ENCODE data around the gene AKAP12. TPM values are rescaled to one million over a fixed set of nuclear protein-coding genes. Genes with fewer than 3 reads are reported as not detected.

AKAP12 gene
- total RNA-seq, 3 donors from 2014 or later (not counting 1 experiment from before 2014, with no cell fraction given), result 0.07 to 17.6 (median 0.75) TPM

GRCh38 chr6:151370509-151371078, 130.8 kb downstream of the AKAP12 start:
- no peak overlapping the region for H3K4me3 Mint-ChIP-seq
- intact Hi-C loops (cut with micrococcal nuclease), result no loop called here
- 91% methylated on average over 6 of the region's 6 CpGs for WGBS (ENCODE audit: insufficient coverage)
- Histone ChIP-seq H3K4me3 (ENCODE audit: low read length) (no peak overlapping the region), H3K27me3 (ENCODE audit: control insufficient read depth, insufficient read depth, low read length) (no peaks in the 10 kb centered on the region), H3K36me3 (ENCODE audit: control insufficient read depth, insufficient read depth, low read length) (peaks cover 32% of the 10 kb centered on the region), H3K9me3 (ENCODE audit: control insufficient read depth, insufficient read depth, low read length) (no peaks in the 10 kb centered on the region), H3K4me1 (ENCODE audit: control insufficient read depth, insufficient read depth, low read length) (peaks cover 41% of the 10 kb centered on the region), H3K27ac (ENCODE audit: low read length) (no peak overlapping the region)
- peaks cover 44 to 46% of the 10 kb centered on the region in 2 donors for H3K4me1 Mint-ChIP-seq
- TF ChIP-seq, protein P1, sequence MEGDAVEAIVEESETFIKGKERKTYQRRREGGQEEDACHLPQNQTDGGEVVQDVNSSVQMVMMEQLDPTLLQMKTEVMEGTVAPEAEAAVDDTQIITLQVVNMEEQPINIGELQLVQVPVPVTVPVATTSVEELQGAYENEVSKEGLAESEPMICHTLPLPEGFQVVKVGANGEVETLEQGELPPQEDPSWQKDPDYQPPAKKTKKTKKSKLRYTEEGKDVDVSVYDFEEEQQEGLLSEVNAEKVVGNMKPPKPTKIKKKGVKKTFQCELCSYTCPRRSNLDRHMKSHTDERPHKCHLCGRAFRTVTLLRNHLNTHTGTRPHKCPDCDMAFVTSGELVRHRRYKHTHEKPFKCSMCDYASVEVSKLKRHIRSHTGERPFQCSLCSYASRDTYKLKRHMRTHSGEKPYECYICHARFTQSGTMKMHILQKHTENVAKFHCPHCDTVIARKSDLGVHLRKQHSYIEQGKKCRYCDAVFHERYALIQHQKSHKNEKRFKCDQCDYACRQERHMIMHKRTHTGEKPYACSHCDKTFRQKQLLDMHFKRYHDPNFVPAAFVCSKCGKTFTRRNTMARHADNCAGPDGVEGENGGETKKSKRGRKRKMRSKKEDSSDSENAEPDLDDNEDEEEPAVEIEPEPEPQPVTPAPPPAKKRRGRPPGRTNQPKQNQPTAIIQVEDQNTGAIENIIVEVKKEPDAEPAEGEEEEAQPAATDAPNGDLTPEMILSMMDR (IDR thresholded peaks at IDR 0.05), result no peak
- ATAC-seq, result no peak
- H3K9me3 Mint-ChIP-seq, result peaks cover 0 to 2% of the 10 kb centered on the region in 2 donors
- H3K27me3 Mint-ChIP-seq (ENCODE audit: low read depth in 2 of 2), result no peaks in the 10 kb centered on the region
- no peak for DNase-seq
- peak overlapping the region; percentile 92 to 95 for H3K27ac Mint-ChIP-seq
- H3K36me3 Mint-ChIP-seq, result no peaks in the 10 kb centered on the region

DNA sequence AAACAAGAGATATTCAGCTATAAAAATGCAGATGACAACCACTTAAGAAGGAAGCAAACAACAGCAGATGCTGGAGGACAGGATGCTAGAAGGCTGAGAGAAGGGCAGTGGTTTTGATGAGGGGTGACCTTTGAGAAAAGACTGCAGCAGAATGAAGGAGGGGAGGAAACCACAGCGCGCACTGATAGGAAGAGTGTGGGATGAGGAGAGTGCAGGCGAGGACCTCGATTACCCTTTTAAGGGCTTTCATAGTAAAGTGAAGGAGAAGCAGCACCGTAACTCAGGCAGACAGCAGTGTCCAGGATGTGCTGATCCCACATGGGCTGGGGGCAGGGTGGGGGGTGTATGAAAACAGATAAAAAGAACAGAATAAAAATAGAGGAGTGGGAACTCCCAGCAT, 132.4 kb downstream of the AKAP12 start:
- Histone ChIP-seq H3K4me3 (ENCODE audit: low read length) (no peak overlapping the region), H3K27me3 (ENCODE audit: control insufficient read depth, insufficient read depth, low read length) (no peaks in the 10 kb centered on the region), H3K36me3 (ENCODE audit: control insufficient read depth, insufficient read depth, low read length) (peaks cover 20% of the 10 kb centered on the region), H3K27ac (ENCODE audit: low read length) (peak overlapping the region; percentile 39), H3K9me3 (ENCODE audit: control insufficient read depth, insufficient read depth, low read length) (no peaks in the 10 kb centered on the region), H3K4me1 (ENCODE audit: control insufficient read depth, insufficient read depth, low read length) (peaks cover 43% of the 10 kb centered on the region)
- Mint-ChIP-seq H3K4me1 (peaks cover 58 to 60% of the 10 kb centered on the region in 2 donors), H3K36me3 (no peaks in the 10 kb centered on the region), H3K9me3 (peaks cover 0 to 2% of the 10 kb centered on the region in 2 donors), H3K27me3 (ENCODE audit: low read depth in 2 of 2) (no peaks in the 10 kb centered on the region), H3K4me3 (peak overlapping the region; percentile 74), H3K27ac (peak overlapping the region; percentile 92 to 95)
- ATAC-seq (no peak), DNase-seq (peak in 1 of 2 donors; percentile 28)
- 12% methylated on average over 5 of the region's 5 CpGs for WGBS (ENCODE audit: insufficient coverage)
- intact Hi-C loops (cut with micrococcal nuclease), result no loop called here
- TF ChIP-seq, protein P1 (IDR thresholded peaks at IDR 0.05), result no peak

DNA sequence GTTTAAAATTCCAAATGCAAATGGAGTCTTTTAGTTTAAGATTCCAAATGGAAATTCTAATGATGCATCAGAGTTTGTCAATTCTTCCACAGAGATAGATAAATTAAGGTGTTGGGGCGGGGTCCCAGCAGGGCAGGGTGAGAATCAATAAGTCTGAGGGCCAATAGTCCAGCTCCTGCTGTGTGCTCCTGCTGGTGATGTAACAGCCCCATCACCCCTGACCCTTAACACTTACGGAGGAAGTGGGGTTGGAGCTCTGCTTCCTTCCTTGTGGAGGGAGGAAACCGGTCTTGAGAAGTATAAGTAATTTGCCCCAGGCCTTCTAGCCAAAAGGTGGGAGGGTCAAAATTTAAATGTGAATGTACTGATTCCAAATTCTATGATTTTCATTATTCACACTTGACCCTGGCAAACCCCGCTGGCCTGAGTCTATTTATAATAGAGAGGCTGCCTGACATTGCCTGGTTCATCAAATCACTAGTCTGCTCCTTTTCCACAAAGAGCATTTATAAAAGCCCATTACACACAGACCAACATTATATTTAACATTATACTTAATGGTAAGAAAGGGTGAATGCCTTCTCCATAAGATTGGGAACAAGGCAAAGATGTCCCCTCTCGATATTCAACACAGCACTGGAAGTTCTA, 134.4 kb downstream of the AKAP12 start:
- TF ChIP-seq, protein P1 (IDR thresholded peaks at IDR 0.05), result no peak
- peak overlapping the region; percentile 76 for H3K27ac ChIP-seq (ENCODE audit: low read length)
- H3K9me3 ChIP-seq (ENCODE audit: control insufficient read depth, insufficient read depth, low read length), result no peaks in the 10 kb centered on the region
- no peak overlapping the region for H3K4me3 ChIP-seq (ENCODE audit: low read length)
- peaks cover 15% of the 10 kb centered on the region for H3K36me3 ChIP-seq (ENCODE audit: control insufficient read depth, insufficient read depth, low read length)
- no peaks in the 10 kb centered on the region for H3K27me3 Mint-ChIP-seq (ENCODE audit: low read depth in 2 of 2)
- no peaks in the 10 kb centered on the region for H3K27me3 ChIP-seq (ENCODE audit: control insufficient read depth, insufficient read depth, low read length)
- peaks cover 70 to 72% of the 10 kb centered on the region in 2 donors for H3K4me1 Mint-ChIP-seq
- intact Hi-C loops (cut with micrococcal nuclease), result no loop called here
- H3K4me1 ChIP-seq (ENCODE audit: control insufficient read depth, insufficient read depth, low read length), result peaks cover 46% of the 10 kb centered on the region
- ATAC-seq, result peak; percentile 47 to 70 (median 50)
- H3K9me3 Mint-ChIP-seq, result peaks cover 0 to 2% of the 10 kb centered on the region in 2 donors
- peak overlapping the region; percentile 92 to 95 for H3K27ac Mint-ChIP-seq
- H3K4me3 Mint-ChIP-seq, result peak overlapping the region; percentile 74
- DNase-seq, result peak; percentile 24 to 62
- 37% methylated on average over 5 of the region's 5 CpGs for WGBS (ENCODE audit: insufficient coverage)
- H3K36me3 Mint-ChIP-seq, result no peaks in the 10 kb centered on the region

Measured in natural killer cell (primary cell).